ENCODE measurements around the gene MLPH. TPM values are rescaled to one million over a fixed set of nuclear protein-coding genes. Genes with fewer than 3 reads are reported as not detected.

The MLPH gene
- total RNA-seq, 6 experiments from 2014 or later, result 20.8 to 52.8 (median 35.1) TPM

DNA sequence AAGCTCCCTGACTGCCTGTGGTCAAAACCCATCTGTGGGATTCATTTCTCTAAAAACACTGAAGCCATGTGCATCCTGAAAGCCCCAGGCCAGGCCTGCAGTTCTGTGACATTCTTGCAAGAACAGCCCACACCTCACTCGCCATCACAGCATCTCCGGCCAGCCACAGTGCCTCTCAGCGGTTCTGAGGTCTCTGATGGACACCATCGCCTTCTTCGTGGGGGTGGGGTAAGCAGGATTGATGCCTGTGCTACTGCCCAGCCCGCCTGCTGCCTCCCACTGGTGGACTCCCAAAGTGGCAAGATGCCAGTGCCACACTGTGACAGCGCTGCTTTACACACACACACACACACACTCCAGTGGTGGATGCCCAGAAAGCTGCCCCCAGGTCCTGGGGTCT lies 74.2 kb downstream of the MLPH start:
- Histone ChIP-seq H3K4me3 (no peak overlapping the region), H3K27me3 (no peaks in the 10 kb centered on the region), H3K27ac (no peak overlapping the region), H3K36me3 (no peaks in the 10 kb centered on the region), H3K4me1 (no peaks in the 10 kb centered on the region), H3K9me3 (no peaks in the 10 kb centered on the region)
- intact Hi-C loops (cut with DNase I), result no loop called here
- WGBS (ENCODE audit: insufficient coverage, low coverage, low lambda C conversion rate, missing lambda C conversion rate), result 0% methylated on average over 1 of the region's 7 CpGs
- DNase-seq (peak in 1 of 3 donors; percentile 18), ATAC-seq (no peak)
- TF ChIP-seq CTCF (IDR thresholded peaks at IDR 0.05), result no peak
- TF ChIP-seq POLR2A (IDR thresholded peaks at IDR 0.05), result no peak

- no peak overlapping the region for H3K27ac ChIP-seq
- no peaks in the 10 kb centered on the region for H3K4me1 ChIP-seq
- H3K36me3 ChIP-seq, result no peaks in the 10 kb centered on the region
- H3K27me3 ChIP-seq, result no peaks in the 10 kb centered on the region
- H3K4me3 ChIP-seq, result no peak overlapping the region
- ATAC-seq (no peak), DNase-seq (peak in 1 of 3 donors; percentile 36)
- H3K9me3 ChIP-seq, result no peaks in the 10 kb centered on the region
- intact Hi-C loops (cut with DNase I), result no loop called here
- 44% methylated on average over 5 of the region's 14 CpGs for WGBS (ENCODE audit: insufficient coverage, low coverage, low lambda C conversion rate, missing lambda C conversion rate)
- TF ChIP-seq POLR2A (IDR thresholded peaks at IDR 0.05), result no peak
- no peak for TF ChIP-seq CTCF (IDR thresholded peaks at IDR 0.05)
These were observed 76.8 kb downstream of the MLPH start for GRCh38 chr2:237563816-237564215.

DNA sequence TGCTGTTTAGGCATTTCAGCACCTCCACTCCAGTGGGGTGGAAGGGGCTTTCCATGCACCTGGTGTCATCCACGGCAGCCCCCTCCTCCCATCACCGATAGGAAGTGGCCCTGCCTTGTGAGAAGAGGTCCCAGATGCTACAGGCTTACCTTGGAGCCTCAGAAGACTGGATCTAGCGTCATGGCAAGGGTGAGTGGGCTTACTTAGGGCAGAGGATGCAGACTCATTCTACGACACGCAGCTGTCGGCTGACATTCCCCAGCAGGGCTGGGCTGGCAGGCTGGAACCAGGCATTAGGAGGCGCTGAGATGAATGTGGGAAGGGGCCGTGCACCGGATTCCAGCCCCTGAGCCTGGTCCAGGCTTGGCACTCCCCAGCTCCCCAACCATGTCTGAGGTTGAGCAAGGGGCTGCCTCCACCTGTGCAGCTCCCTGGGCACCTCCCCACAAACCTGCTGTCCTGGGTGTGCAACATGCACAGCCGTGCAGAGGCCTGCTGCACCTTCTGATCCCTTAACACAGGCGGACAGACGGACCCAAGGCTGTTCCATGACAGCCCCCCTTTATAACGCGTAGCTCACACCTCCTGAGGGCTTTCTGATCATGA lies 77.6 kb downstream of the MLPH start:
- H3K27me3 ChIP-seq, result no peaks in the 10 kb centered on the region
- intact Hi-C loops (cut with DNase I), result loop anchor here in 1 of 2 donors (5.0 kb wide), 1 partner anchor 47 kb away; no protein-coding TSS in a partner anchor
- H3K9me3 ChIP-seq, result no peaks in the 10 kb centered on the region
- WGBS (ENCODE audit: insufficient coverage, low coverage, low lambda C conversion rate, missing lambda C conversion rate), result no CpG with 5 or more reads among the region's 14 CpGs
- DNase-seq, result peak in 2 of 3 donors; percentile 3 to 25
- TF ChIP-seq CTCF (IDR thresholded peaks at IDR 0.05), result no peak
- no peak for TF ChIP-seq POLR2A (IDR thresholded peaks at IDR 0.05)
- no peak overlapping the region for H3K27ac ChIP-seq
- no peaks in the 10 kb centered on the region for H3K4me1 ChIP-seq
- H3K36me3 ChIP-seq, result no peaks in the 10 kb centered on the region
- no peak overlapping the region for H3K4me3 ChIP-seq
- ATAC-seq, result no peak

- Histone ChIP-seq H3K27ac (no peak overlapping the region), H3K36me3 (no peaks in the 10 kb centered on the region), H3K9me3 (no peaks in the 10 kb centered on the region), H3K27me3 (no peaks in the 10 kb centered on the region), H3K4me1 (no peaks in the 10 kb centered on the region), H3K4me3 (no peak overlapping the region)
- no peak for DNase-seq
- 100% methylated on average over 1 of the region's 1 CpG for WGBS (ENCODE audit: insufficient coverage, low coverage, low lambda C conversion rate, missing lambda C conversion rate)
- TF ChIP-seq POLR2A (IDR thresholded peaks at IDR 0.05) (no peak), CTCF (IDR thresholded peaks at IDR 0.05) (no peak)
- intact Hi-C loops (cut with DNase I), result loop anchor here in 1 of 2 donors (5.0 kb wide), 1 partner anchor 49 kb away; no protein-coding TSS in a partner anchor
- no peak for ATAC-seq
These were observed 78.9 kb downstream of the MLPH start for GRCh38 chr2:237565974-237566373.
